Smooth muscle cell (in vitro differentiated cells): ENCODE data around the gene HNRNPA0. TPM values are rescaled to one million over a fixed set of nuclear protein-coding genes. Genes with fewer than 3 reads are reported as not detected.

Experiments
- DNase-seq: peaks from one replicate; lab custom pipeline; 2025; ENCODE audit not compliant: unreplicated experiment; lab: John Stamatoyannopoulos, UW
- H2AFZ ChIP-seq: fragments of 200-600 bp; sonication (generic); 2 replicates; pipeline ENCODE4 v1.6.0; 2016; ENCODE audit warnings: antibody characterized with exemption, low read depth, mild to moderate bottlenecking
- H3F3A ChIP-seq: fragments of 200-600 bp; sonication (generic); 2 replicates; pipeline ENCODE4 v1.6.0; 2017; ENCODE audit warnings: antibody characterized with exemption, low read depth
- H3K27ac ChIP-seq: fragments of 200-600 bp; sonication (generic); 2 replicates; pipeline ENCODE4 v1.5.1; 2016; ENCODE audit warnings: low read depth, mild to moderate bottlenecking
- H3K27me3 ChIP-seq: fragments of 200-600 bp; sonication (generic); 2 replicates; pipeline ENCODE4 v1.6.1; 2016; ENCODE audit warnings: low read depth, mild to moderate bottlenecking
- H3K36me3 ChIP-seq: fragments of 200-600 bp; sonication (generic); 2 replicates; pipeline ENCODE4 v1.5.1; 2016; ENCODE audit warnings: low read depth
- H3K4me1 ChIP-seq: fragments of 200-600 bp; sonication (generic); 2 replicates; pipeline ENCODE4 v1.5.1; 2016; ENCODE audit warnings: low read depth
- H3K4me2 ChIP-seq: fragments of 200-600 bp; sonication (generic); 2 replicates; pipeline ENCODE4 v1.6.0; 2016; ENCODE audit warnings: mild to moderate bottlenecking
- H3K4me3 ChIP-seq: fragments of 200-600 bp; sonication (generic); 2 replicates; pipeline ENCODE4 v1.5.1; 2016; ENCODE audit warnings: mild to moderate bottlenecking
- H3K79me2 ChIP-seq: fragments of 200-600 bp; sonication (generic); 2 replicates; pipeline ENCODE4 v1.6.0; 2016; ENCODE audit warnings: low read depth, mild to moderate bottlenecking
- H3K9ac ChIP-seq: fragments of 200-600 bp; sonication (generic); 2 replicates; pipeline ENCODE4 v1.6.0; 2016; ENCODE audit warnings: low read depth
- H3K9me3 ChIP-seq: fragments of 200-600 bp; sonication (generic); replicated peaks from 2 replicates; pipeline ENCODE4 v1.5.1; 2016; ENCODE audit warnings: low read depth
- H4K20me1 ChIP-seq: fragments of 200-600 bp; sonication (generic); 2 replicates; pipeline ENCODE4 v1.6.0; 2016; ENCODE audit warnings: low read depth
- CTCF ChIP-seq: fragments of 200-600 bp; sonication (generic); IDR thresholded peaks from 2 replicates; pipeline ENCODE4 v1.5.1; 2017; ENCODE audit warnings: borderline replicate concordance, mild to moderate bottlenecking, antibody characterized with exemption; ENCODE audit not compliant: insufficient read depth, poor library complexity, severe bottlenecking
- WGBS: methylation state at CpG from one replicate; pipeline ENCODE4 v1.1.7; 2016; ENCODE audit warnings: low lambda C conversion rate; 5-methylcytosine and 5-hydroxymethylcytosine counted together
- polyA plus RNA-seq: library from polyadenylated mRNA; unstranded; fragments of >200 nt; fragmentation: Nextera tagmentation; extraction: Ambion mirVana; gene quantifications from 2 replicates; pipeline ENCODE4 v1.2.1, GENCODE V29; 2016
- total RNA-seq: library from RNA; depleted of rRNA; stranded (reverse); fragments of >200 nt; gene quantifications from 2 replicates; pipeline ENCODE4 v1.2.3, GENCODE V29; 2014

HNRNPA0 gene
- total and polyA plus RNA-seq, 2 experiments from 2014 or later: 14.4 to 18.8 TPM

- Histone ChIP-seq H3K4me2 (peak overlapping the region; percentile 99), H3K9ac (peak overlapping the region; percentile 98), H3K9me3 (no peaks in the 10 kb centered on the region), H3K4me1 (peaks cover 14% of the 10 kb centered on the region), H3K27me3 (no peaks in the 10 kb centered on the region), H3K36me3 (no peaks in the 10 kb centered on the region), H3F3A (peaks cover 8% of the 10 kb centered on the region), H3K79me2 (peaks cover 40% of the 10 kb centered on the region), H4K20me1 (peaks cover 64% of the 10 kb centered on the region), H2AFZ (no peak overlapping the region), H3K4me3 (peak overlapping the region; percentile 75), H3K27ac (peak overlapping the region; percentile 99)
- WGBS: 2% methylated on average over 7 of the region's 7 CpGs
- DNase-seq: no peak
- peak; percentile 63 for TF ChIP-seq CTCF
Measured at GRCh38 chr5:137751869-137752491, 2.2 kb downstream of the HNRNPA0 start.

DNA sequence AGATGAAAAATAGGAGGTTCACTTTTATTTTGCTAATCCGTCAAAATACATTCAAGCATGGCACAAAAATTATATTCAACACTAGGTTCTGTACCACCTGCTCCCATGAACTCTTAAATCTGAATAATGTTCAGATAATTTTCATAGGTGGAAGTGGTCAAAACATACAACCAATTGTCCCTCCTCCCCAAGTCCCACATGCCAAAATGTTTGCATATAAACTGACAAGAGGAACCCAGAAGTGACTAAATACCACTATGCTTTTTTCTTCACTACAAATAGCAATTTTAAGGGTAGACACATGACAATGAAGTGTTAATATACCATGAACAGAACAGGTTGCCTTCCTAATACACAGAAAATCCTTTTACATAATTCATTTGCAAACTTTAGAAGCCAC is 3.7 kb downstream of the HNRNPA0 start:
- peaks cover 14% of the 10 kb centered on the region for H3K4me1 ChIP-seq
- DNase-seq: no peak
- H3K36me3 ChIP-seq: no peaks in the 10 kb centered on the region
- H3K4me2 ChIP-seq: peak overlapping the region; percentile 99
- no peak overlapping the region for H3K27ac ChIP-seq
- H4K20me1 ChIP-seq: peaks cover 64% of the 10 kb centered on the region
- 97% methylated on average over 1 of the region's 1 CpG for WGBS
- no peaks in the 10 kb centered on the region for H3K9me3 ChIP-seq
- H3K4me3 ChIP-seq: peak overlapping the region; percentile 75
- peaks cover 40% of the 10 kb centered on the region for H3K79me2 ChIP-seq
- TF ChIP-seq CTCF: no peak
- no peak overlapping the region for H3K9ac ChIP-seq
- no peak overlapping the region for H2AFZ ChIP-seq
- H3K27me3 ChIP-seq: no peaks in the 10 kb centered on the region
- peaks cover 8% of the 10 kb centered on the region for H3F3A ChIP-seq

DNA sequence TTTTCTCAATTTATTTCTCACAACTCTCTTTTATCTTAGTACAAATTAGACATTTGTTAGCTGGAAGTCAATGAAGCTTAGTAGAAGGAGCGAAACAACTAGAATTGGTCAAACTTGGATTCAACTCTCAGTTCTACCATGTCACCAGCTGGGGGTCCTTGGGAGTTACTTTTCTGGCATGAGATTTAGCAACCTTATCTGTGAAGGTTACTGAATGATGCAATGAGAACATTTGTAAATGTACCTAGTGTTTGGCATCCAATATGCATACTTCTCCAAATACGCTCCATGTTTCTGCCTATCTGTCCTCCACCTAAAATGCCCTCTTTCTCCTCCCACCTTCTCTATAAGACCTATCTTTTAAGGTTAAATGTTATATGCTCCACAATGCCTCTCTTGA is 6.3 kb downstream of the HNRNPA0 start:
- Histone ChIP-seq H3K79me2 (peaks cover 29% of the 10 kb centered on the region), H3K4me3 (no peak overlapping the region), H3K4me2 (no peak overlapping the region), H3K9ac (no peak overlapping the region), H3K27me3 (no peaks in the 10 kb centered on the region), H3K27ac (no peak overlapping the region), H3K9me3 (no peaks in the 10 kb centered on the region), H3F3A (peaks cover 8% of the 10 kb centered on the region), H4K20me1 (peaks cover 55% of the 10 kb centered on the region), H3K4me1 (peaks cover 14% of the 10 kb centered on the region), H2AFZ (no peak overlapping the region), H3K36me3 (no peaks in the 10 kb centered on the region)
- no peak for DNase-seq
- WGBS: 92% methylated on average over 2 of the region's 2 CpGs
- TF ChIP-seq CTCF: no peak
